HG02642 (cell line): ENCODE results near the gene AP4B1.
"Not testable (repeated sequence)": the region's sequence is repeated elsewhere in the genome, so short reads cannot be mapped to it uniquely, and the experiment has no call there.

Experiments used
- ATAC-seq: cut with Tn5 transposase; IDR thresholded peaks from one replicate; pipeline ENCODE4 v1.9.1; 2021; ENCODE audit warnings: mild to moderate bottlenecking; ENCODE audit not compliant: unreplicated experiment, poor library complexity

Gene AP4B1

GRCh38 chr1:113860891-113861290, 43.7 kb downstream of the AP4B1 start:
- ATAC-seq, result no peak

- ATAC-seq, result peak; percentile 93
Measured at GRCh38 chr1:113859478-113860175, 45.0 kb downstream of the AP4B1 start.

- ATAC-seq, result no peak
Measured at GRCh38 chr1:113858982-113859381, 45.6 kb downstream of the AP4B1 start.

DNA sequence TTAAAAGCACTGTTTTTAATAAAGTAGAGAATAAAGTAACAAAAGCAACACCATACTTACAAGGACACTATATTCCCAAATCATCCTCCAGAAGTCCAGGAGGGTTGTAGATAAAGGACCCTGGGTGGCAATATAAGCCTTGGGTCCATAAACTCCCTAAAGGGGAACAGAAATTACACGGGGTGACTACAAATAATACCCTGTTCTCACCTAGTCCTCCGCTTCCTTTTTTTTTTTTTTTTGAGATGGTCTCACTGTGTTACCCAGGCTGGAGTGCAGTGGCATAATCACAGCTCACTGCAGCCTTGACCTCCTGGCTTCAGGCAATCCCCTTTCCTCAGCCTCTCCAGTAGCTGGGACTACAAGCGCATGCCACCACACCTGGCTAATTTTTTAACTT, 46.2 kb downstream of the AP4B1 start:
- ATAC-seq, result peak; percentile 32

DNA sequence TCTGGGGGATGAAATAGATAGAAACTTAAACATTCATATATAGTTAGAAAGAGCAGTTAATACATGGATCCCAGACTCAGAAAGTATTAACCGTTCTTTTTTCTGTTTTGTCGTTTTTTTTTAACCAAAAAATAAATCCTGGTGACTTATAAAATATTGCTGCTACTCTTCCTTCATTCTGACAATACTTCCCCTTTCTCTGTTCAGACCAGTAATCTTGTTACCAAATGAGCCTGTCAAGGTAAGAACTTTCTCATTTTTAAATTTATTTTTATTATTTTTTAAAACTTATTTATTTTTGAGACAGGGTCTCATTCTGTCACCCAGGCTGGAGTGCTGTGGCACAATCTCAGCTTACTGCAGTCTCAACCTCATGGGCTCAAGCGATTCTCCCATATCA, 46.8 kb downstream of the AP4B1 start:
- ATAC-seq, result no peak

DNA sequence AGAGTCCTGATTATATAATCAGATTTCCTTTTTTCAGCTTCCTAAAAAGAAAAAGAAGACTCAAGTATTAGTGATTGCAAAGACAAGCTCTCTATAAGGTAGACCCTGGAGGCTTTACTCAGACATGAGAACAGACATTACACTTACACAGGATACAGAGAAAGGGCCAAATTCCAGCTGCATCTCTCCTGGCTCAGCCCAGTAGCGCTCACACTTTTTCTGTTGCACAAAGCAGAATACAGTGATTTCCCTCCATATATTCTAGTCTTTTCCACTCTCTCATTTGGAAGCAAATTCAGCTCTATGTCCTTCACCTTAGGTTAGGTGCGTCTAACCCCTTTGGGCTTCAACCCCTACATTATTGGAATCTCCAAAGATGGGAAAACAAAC, 48.2 kb downstream of the AP4B1 start:
- ATAC-seq, result no peak

DNA sequence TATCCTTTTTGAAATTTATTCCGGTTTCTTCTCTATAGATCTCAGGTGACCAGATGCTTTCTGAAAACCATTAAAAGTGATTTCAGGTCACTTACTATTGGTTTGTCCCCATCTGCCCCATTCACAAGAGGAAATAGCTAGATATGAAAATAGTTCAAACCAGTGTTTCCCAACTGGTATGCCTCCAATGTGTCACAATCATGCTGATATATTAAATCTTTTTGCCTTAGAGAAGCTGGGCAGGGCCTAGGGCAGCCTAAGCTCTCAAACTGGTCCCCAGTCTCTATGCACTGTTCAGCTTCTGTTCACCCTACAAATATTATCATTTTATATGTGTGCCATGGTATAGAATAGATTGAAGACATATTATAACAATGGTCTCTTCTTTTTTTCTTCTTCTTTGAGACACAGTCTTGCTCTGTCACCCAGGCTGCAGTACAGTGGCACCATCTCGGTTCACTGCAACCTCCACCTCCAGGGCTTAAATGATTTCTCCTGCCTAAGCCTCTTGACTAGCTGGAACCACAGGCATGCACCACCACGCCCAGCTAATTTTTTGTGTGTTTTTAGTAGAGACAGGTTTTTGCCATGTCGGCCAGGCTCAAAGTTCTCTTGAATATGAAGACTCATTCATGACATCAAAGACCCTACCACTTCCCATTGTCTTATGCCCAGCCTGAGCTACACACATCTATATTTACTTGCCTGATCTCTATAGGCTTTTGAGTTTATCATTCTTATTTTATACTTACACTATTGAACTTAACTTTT, 48.8 kb downstream of the AP4B1 start:
- ATAC-seq, result no peak

DNA sequence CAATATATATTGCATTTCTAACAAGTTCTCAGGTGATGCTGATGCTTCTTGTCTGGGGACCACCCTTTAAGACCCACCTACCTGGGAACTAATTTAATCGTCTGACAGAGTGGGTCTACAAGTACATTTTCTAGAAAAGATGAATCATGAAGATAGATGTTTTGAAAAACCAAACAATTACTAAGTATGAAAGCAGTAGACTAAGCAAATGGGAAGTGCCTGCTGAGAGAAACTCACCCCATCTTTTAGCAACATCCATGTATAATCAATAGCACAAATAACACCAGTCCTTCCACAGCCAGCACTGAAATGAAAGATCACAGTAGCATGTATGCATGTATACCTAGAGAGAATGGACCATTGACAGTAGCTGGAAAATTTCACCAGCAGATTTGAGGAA, 50.4 kb downstream of the AP4B1 start:
- no peak for ATAC-seq

DNA sequence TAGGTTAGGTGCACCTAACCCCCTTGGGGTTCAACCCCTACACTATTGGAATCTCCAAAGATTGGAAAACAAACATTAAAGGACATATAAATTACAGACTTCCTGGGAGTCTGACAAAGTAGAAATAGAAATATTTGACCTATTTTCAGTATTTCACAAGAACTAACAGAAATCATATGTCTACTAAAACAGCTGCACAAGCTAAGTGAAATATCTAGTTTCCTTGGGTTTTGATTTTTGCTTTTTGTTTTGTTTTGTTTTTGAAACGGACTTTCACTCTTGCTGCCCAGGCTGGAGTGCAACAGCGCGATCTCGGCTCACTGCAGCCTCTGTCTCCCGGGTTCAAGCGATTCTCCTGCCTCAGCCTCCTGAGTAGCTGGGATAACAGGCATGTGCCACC, 51.9 kb downstream of the AP4B1 start:
- ATAC-seq, result not testable (repeated sequence)

GRCh38 chr1:113850127-113850796, 54.3 kb downstream of the AP4B1 start:
- ATAC-seq, result no peak

GRCh38 chr1:113849072-113849471, 55.5 kb downstream of the AP4B1 start:
- ATAC-seq, result no peak

DNA sequence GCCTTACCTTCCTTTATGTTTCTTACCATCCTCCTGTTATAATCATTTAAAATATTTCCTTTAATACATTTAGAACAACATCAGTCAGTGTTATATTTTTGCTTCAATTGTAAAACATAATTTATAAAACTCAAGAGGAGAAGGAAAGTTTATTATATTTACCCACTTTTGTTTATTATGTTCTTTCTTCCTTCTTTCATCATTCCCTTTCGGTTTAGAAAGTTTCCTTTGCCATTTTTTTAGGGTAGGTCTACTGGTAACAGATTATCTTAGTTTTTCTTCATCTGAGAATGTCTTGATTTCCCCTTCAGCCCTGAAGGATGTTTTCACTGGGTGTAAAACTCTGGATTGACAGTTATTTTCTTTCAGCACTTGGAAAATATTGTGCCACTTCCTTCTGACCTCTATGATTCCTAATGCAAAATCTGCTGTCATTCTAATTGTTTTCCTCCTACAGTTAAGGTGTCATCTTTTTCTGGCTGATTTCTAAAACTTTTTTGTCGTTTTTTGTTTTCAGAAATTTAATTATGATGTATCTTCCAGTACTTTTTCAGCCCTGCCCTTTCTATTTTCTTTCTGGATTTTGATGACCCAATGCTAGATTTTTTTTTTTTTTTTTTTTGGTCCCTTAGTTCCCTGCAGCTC, 58.1 kb downstream of the AP4B1 start:
- no peak for ATAC-seq
